Measurements from ENCODE around the gene AKR7A3.
A peak's percentile ranks its signal among the peaks of the same experiment; 100 is the strongest.
"Not testable (repeated sequence)": the region's sequence is repeated elsewhere in the genome, so short reads cannot be mapped to it uniquely, and the experiment has no call there.

Gene AKR7A3

DNA sequence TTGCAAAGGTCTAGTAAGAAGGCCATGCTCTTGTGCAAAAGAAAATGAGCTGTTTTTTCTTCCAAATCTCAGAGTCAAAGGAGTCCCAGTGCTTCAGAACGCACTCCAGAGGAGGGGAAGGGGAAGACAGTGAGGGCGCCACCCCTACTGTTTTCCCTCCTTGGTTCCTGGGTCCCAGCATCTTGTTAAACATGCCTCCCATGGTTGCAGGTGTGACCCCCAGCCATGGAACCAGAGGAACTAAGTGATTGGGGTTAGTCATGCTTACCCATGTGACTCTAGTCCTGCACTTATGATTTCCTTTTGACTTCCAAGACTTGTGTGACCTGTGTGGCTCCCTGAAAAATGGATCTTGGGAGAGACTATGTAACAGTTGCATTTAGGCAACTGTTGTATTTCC is 6.1 kb upstream of the AKR7A3 start:
- Mint-ChIP-seq H3K4me1 (ENCODE audit: low read depth) (no peaks in the 10 kb centered on the region), H3K4me3 (no peak overlapping the region), H3K27me3 (peaks cover 3% of the 10 kb centered on the region), H3K36me3 (ENCODE audit: low read depth) (peaks cover 8% of the 10 kb centered on the region), H3K9me3 (peaks cover 45% of the 10 kb centered on the region), H3K27ac (no peak overlapping the region)
- intact Hi-C loops (cut with micrococcal nuclease) = no loop called here

DNA sequence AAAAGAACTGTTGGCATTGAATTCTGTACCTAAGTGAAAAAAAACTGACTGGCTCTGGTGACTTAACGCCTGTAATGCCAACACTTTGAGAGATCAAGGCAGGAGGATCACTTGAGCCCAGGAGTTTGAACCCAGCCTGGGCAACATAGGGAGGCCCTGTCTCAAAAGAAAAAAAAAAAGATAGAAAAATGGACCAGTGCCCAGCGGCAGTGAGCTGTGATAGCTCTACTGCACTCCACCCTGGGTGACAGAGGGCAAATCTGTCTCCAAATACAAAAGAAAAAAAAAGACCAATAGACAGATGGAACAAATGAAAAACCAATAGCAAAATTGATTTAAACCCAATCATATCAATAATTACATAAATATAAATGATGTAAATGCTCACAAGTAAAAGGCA is 674 bp upstream of the AKR7A3 start:
- intact Hi-C loops (cut with micrococcal nuclease) = no loop called here
- Mint-ChIP-seq H3K27me3 (peaks cover 26% of the 10 kb centered on the region), H3K4me3 (peak overlapping the region; percentile 67)

DNA sequence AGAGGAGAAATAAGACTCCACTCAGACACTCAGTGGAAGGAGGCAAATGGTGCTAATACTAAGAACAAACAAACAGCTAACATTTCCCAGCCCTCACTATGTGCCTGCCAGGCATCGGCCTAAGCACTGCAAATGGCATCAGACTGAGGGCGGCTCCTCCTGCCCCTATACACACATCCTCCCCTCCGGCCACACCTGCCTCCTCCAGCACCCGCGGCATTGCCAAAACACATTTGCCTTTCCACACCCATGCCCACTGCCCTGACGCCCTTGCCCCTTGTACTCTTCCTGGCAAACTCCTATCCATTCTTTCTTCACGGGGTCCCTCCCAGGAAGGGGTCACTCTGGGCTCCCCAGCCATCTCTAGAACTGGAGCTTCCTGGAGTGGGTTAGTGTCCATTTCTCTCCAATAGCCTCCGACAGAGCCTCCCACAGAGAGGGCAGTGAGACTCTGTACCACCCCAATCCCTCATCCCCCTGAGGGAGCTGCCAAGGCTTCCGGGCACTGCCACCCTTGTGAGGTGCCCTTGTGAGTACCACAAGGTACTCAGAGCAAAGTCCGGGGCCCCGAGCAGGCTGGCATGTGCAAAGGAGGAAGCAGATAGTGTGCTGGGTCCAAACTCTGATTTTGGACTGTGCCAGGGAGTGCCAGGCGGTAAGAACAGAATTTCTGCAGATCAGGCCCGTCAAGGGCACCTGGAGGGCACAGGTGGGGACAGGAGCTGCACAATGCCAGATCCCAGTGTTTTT is 959 bp downstream of the AKR7A3 start:
- H3K4me1 Mint-ChIP-seq (ENCODE audit: low read depth) = peaks cover 11% of the 10 kb centered on the region
- intact Hi-C loops (cut with micrococcal nuclease) = no loop called here
- H3K27ac Mint-ChIP-seq = peak overlapping the region; percentile 24
- H3K4me3 Mint-ChIP-seq = peak overlapping the region; percentile 67
- no peaks in the 10 kb centered on the region for H3K36me3 Mint-ChIP-seq (ENCODE audit: low read depth)
- H3K27me3 Mint-ChIP-seq = peaks cover 26% of the 10 kb centered on the region
- H3K9me3 Mint-ChIP-seq = peaks cover 11% of the 10 kb centered on the region

More for the DNA sequence above, 674 bp upstream of the AKR7A3 start:
- H3K27ac Mint-ChIP-seq = no peak overlapping the region
- peaks cover 18% of the 10 kb centered on the region for H3K9me3 Mint-ChIP-seq
- H3K36me3 Mint-ChIP-seq (ENCODE audit: low read depth) = peaks cover 4% of the 10 kb centered on the region
- H3K4me1 Mint-ChIP-seq (ENCODE audit: low read depth) = peaks cover 11% of the 10 kb centered on the region

DNA sequence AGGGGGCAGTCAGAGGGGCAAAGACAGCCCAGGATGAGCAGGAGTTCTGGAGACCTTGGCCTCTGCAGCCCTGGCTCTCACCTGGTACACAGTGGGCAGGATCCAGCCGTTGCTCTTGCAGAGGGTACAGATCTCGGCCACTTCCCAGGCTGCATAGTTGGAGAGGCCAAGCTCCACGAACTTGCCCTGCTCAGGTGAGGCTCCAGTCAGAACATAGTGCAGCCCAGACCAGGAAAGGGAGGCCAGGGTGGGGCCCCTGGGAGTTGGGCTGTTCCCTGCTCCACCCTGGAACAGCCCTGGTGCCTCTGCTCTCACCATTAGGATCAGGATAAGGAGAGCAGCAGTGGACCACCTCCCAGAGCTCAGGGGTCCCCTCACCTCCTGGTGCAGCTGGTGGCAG is 2.8 kb downstream of the AKR7A3 start:
- H3K36me3 Mint-ChIP-seq (ENCODE audit: low read depth); intact Hi-C loops (cut with micrococcal nuclease); H3K9me3 Mint-ChIP-seq; H3K4me3 Mint-ChIP-seq; H3K27ac Mint-ChIP-seq: not testable (repeated sequence)
- Mint-ChIP-seq H3K4me1 (ENCODE audit: low read depth) (peaks cover 11% of the 10 kb centered on the region), H3K27me3 (peaks cover 26% of the 10 kb centered on the region)

DNA sequence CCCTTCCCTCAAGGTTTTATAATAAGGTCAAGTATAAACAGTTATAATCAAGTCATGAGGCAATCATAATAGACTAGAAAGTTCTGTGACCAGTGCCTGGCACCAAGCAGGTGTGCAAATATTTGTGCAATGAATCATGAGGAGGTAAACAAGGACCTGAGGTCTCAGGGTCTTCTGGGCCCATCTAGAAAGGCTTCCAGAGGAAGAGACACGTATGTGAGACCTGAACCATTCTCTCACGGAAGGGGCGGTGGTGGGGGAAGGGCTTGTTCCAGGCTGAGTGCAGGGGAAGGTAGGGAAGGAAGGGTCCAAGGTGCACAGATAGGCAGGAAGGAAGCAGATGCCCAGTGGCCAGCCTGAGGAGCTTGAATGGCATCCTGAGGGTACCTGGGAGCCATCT is 3.2 kb downstream of the AKR7A3 start:
- H3K9me3 Mint-ChIP-seq; H3K27ac Mint-ChIP-seq; intact Hi-C loops (cut with micrococcal nuclease); H3K36me3 Mint-ChIP-seq (ENCODE audit: low read depth); H3K4me3 Mint-ChIP-seq: not testable (repeated sequence)
- peaks cover 26% of the 10 kb centered on the region for H3K27me3 Mint-ChIP-seq
- peaks cover 11% of the 10 kb centered on the region for H3K4me1 Mint-ChIP-seq (ENCODE audit: low read depth)

DNA sequence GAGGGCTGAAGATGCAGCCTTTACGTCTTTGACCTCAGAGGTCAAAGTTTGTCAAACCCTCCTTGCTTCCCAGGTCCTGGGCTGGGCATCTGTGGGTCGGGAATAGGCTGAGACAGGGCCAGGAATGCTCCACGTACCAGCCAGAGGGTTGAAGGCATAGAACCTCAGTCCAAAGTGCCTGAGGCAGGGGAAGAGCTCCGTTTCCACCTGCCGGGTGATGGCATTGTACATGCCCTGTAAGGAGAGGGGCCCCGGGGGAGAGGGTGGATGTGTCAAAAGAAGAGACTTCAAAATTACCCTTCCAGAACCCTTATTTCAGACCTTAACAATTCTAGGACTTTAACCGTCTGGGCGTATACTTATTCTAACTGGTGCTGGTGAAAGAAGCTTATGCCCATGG is 3.7 kb downstream of the AKR7A3 start:
- Mint-ChIP-seq H3K4me1 (ENCODE audit: low read depth) (peaks cover 11% of the 10 kb centered on the region), H3K27me3 (peaks cover 26% of the 10 kb centered on the region), H3K36me3 (ENCODE audit: low read depth) (no peaks in the 10 kb centered on the region), H3K27ac (no peak overlapping the region), H3K4me3 (no peak overlapping the region), H3K9me3 (no peaks in the 10 kb centered on the region)
- intact Hi-C loops (cut with micrococcal nuclease) = no loop called here

DNA sequence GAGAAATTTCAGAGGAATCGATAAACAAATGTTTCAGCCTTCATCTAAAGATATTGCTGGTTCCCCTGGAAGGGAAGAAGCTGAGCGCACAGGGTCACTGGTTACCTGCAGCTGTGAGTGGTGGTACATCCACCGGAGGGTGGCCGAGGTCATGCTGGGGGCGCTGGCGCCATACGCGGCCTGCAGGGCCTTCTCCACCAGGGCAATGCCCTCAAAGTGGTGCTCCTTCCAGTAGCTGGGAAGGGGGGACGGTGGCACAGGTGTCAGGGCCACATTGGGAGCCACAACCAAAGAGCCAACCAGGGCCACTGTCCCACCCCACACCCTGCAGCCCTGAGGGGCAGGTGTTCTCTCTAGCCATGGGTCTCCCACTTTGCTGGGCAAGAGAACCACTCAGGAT is 4.7 kb downstream of the AKR7A3 start:
- no peaks in the 10 kb centered on the region for H3K36me3 Mint-ChIP-seq (ENCODE audit: low read depth)
- H3K27me3 Mint-ChIP-seq = peaks cover 18% of the 10 kb centered on the region
- peaks cover 6% of the 10 kb centered on the region for H3K4me1 Mint-ChIP-seq (ENCODE audit: low read depth)
- no peaks in the 10 kb centered on the region for H3K9me3 Mint-ChIP-seq
- H3K27ac Mint-ChIP-seq = no peak overlapping the region
- H3K4me3 Mint-ChIP-seq = no peak overlapping the region
- intact Hi-C loops (cut with micrococcal nuclease) = no loop called here

DNA sequence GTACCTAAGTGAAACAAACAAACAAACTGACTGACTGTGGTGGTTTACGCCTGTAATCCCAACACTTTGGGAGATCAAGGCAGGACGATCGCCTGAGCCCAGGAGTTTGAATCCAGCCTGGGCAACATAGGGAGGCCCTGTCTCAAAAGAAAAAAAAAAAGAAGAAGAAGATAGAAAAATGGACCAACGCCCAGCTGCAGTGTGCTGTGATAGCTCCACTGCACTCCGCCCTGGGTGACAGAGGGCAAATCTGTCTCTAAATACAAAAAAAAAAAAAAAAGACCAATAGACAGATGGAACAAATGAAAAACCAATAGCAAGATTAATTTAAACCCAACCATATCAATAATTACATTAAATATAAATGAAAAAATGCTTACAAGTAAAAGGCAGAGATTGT is 13.9 kb downstream of the AKR7A3 start:
- Mint-ChIP-seq H3K4me3 (no peak overlapping the region), H3K9me3 (peaks cover 8% of the 10 kb centered on the region), H3K4me1 (ENCODE audit: low read depth) (peaks cover 10% of the 10 kb centered on the region), H3K27ac (no peak overlapping the region), H3K27me3 (peaks cover 33% of the 10 kb centered on the region), H3K36me3 (ENCODE audit: low read depth) (no peaks in the 10 kb centered on the region)
- intact Hi-C loops (cut with micrococcal nuclease) = no loop called here

DNA sequence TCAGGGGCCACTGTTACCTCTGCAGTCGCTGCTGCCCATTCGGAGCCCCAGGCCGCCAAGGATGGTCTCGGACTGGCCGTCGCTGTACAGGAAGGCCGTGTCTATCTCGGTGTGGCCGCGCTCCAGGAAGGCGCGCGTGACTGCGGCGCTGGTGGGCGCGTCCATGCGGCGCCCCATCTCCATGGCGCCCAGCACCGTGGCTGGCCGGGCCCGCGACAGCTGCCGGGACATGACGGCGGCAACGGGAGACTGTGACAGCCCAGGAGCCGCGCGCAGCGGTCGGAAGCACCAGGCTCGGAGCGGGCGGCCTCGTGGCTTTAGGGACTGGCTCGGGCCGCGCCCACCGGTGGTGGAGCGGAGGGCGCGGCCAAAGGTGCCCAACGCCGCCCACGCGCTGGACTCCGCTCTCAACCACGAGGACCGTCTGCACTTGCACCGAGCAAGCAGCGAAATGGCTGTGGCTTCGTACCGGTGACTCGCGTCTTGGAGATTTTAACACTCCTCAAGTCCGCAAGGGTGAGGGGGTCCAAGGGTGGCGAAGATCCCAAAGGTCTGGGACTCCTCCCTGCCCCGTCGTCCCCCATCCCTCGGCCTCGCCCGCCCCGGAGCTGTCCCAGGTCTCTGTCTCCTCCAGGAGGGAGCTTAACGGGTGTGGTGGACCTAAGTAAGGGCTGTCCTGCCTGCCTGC is 14.6 kb downstream of the AKR7A3 start:
- Mint-ChIP-seq H3K4me3 (peak overlapping the region; percentile 18), H3K27me3 (peaks cover 33% of the 10 kb centered on the region)
- H3K9me3 Mint-ChIP-seq; H3K36me3 Mint-ChIP-seq (ENCODE audit: low read depth); H3K27ac Mint-ChIP-seq; intact Hi-C loops (cut with micrococcal nuclease); H3K4me1 Mint-ChIP-seq (ENCODE audit: low read depth): not testable (repeated sequence)

DNA sequence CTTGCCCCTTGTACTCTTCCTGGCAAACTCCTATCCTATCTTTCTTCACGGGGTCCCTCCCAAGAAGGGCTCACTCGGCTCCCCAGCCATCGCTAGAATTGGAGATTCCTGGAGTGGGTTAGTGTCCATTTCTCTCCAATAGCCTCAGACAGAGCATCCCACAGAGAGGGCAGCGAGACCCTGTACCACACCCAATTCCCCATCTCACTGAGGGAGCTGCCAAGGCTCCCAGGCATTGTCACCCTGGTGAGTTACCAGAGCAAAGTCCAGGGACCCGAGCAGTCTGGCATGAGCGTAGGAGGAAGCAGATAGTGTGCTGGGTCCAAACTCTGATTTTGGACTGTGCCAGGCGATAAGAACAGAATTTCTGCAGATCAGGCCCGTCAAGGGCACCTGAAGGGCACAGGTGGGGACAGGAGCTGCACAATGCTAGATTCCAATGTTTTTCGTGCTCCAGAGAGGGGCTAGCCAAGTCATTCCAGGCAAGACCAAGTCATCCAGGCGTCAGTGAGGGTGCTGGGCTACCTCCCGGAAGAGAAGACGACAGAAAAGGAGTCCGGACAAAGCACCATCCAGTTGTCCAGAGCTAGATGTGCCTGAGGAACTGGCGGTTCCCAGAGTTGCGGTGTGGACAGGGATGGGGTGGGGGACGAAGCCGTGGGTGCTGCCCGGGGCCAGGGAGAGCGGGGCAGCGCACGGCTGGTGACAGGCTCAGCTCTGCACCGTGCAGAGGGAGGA is 15.3 kb downstream of the AKR7A3 start:
- peaks cover 33% of the 10 kb centered on the region for H3K27me3 Mint-ChIP-seq
- H3K4me1 Mint-ChIP-seq (ENCODE audit: low read depth) = peaks cover 10% of the 10 kb centered on the region
- no peaks in the 10 kb centered on the region for H3K36me3 Mint-ChIP-seq (ENCODE audit: low read depth)
- peak overlapping the region; percentile 21 for H3K4me3 Mint-ChIP-seq
- H3K9me3 Mint-ChIP-seq = peaks cover 8% of the 10 kb centered on the region
- H3K27ac Mint-ChIP-seq = no peak overlapping the region
- intact Hi-C loops (cut with micrococcal nuclease) = no loop called here

DNA sequence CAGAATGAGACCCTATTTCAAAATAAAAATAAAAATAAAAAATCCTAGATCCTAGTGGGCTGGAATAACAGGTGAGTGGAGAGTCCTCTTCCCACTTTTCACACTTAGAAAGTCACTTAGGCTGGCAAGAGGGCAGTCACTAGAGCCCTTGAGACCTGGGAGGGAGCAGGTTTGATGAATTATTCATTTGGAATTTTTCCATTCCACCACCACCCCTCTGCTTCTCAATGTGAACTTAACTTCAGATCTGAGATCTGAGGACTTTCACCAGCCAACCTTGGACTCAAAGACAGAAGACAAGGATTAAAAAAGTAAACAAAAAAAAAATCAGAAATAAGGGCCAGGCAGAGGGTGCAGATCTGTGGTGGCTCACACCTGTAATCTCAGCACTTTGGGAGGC is 16.5 kb downstream of the AKR7A3 start:
- peaks cover 10% of the 10 kb centered on the region for H3K4me1 Mint-ChIP-seq (ENCODE audit: low read depth)
- intact Hi-C loops (cut with micrococcal nuclease) = no loop called here
- H3K36me3 Mint-ChIP-seq (ENCODE audit: low read depth) = no peaks in the 10 kb centered on the region
- H3K27ac Mint-ChIP-seq = no peak overlapping the region
- H3K27me3 Mint-ChIP-seq = peaks cover 33% of the 10 kb centered on the region
- H3K4me3 Mint-ChIP-seq = no peak overlapping the region
- peaks cover 8% of the 10 kb centered on the region for H3K9me3 Mint-ChIP-seq

DNA sequence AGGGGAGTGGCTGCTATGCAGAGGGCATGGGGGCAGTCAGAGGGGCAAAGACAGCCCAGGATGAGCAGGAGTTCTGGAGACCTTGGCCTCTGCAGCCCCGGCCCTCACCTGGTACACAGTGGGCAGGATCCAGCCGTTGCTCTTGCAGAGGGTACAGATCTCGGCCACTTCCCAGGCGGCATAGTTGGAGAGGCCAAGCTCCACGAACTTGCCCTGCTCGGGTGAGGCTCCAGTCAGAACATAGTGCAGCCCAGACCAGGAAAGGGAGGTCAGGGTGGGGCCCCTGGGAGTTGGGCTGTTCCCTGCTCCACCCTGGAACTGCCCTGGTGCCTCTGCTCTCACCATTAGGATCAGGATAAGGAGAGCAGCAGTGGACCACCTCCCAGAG is 18.2 kb downstream of the AKR7A3 start:
- H3K9me3 Mint-ChIP-seq; intact Hi-C loops (cut with micrococcal nuclease); H3K36me3 Mint-ChIP-seq (ENCODE audit: low read depth); H3K27ac Mint-ChIP-seq; H3K4me1 Mint-ChIP-seq (ENCODE audit: low read depth); H3K4me3 Mint-ChIP-seq: not testable (repeated sequence)
- peaks cover 29% of the 10 kb centered on the region for H3K27me3 Mint-ChIP-seq

DNA sequence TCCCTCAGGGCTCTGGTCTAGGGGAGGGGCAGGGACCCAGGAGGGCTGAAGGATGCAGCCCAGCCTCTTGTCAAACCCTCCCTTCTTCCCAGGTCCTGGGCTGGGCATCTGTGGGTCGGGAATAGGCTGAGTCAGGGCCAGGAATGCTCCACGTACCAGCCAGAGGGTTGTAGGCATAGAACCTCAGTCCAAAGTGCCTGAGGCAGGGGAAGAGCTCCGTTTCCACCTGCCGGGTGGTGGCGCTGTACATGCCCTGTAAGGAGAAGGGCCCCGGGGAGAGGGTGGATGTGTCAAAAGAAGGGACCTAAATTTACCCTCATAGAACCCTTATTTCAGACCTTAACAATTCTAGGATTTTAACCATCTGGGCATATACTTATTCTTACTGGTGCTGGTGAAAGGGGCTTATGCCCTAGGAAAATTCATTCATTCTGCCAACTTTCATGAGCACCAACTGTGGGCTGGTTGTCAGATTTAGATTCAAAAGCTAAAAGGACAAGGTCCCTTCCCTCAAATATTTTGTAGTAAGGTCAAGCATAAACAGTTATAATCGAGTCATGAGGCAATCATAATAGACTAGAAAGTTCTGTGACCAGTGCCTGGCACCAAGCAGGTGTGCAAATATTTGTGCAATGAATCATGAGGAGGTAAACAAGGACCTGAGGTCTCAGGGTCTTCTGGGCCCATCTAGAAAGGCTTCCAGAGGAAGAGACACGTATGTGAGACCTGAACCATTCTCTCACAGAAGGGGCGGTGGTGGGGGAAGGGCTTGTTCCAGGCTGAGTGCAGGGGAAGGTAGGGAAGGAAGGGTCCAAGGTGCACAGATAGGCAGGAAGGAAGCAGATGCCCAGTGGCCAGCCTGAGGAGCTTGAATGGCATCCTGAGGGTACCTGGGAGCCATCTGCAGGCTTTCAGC is 18.9 kb downstream of the AKR7A3 start:
- not testable (repeated sequence) for H3K27ac Mint-ChIP-seq; H3K4me1 Mint-ChIP-seq (ENCODE audit: low read depth); H3K9me3 Mint-ChIP-seq

More for the DNA sequence above, 18.9 kb downstream of the AKR7A3 start:
- intact Hi-C loops (cut with micrococcal nuclease); H3K36me3 Mint-ChIP-seq (ENCODE audit: low read depth); H3K4me3 Mint-ChIP-seq: not testable (repeated sequence)
- H3K27me3 Mint-ChIP-seq = peaks cover 24% of the 10 kb centered on the region
